Measurements from ENCODE around the gene BBC3.
"Not testable (repeated sequence)": the region's sequence is repeated elsewhere in the genome, so short reads cannot be mapped to it uniquely, and the experiment has no call there.

The BBC3 gene

GRCh38 chr19:47230921-47231214, at the start of gene BBC3:
TSS of gene BBC3 (minus strand) at chr19:47231199. CDS start at chr19:47228431, 2,768 bp downstream.
- Histone ChIP-seq H3K9me3 (no peaks in the 10 kb centered on the region), H3K4me1 (ENCODE audit: control insufficient read depth in 1 of 2, insufficient read depth in 1 of 2, low read depth in 1 of 2, low read length in 1 of 2) (peaks cover 47 to 56% of the 10 kb centered on the region in 2 experiments), H3K36me3 (peaks cover 4% of the 10 kb centered on the region), H3K27me3 (peaks cover 67% of the 10 kb centered on the region), H3K4me3 (ENCODE audit: low read depth in 1 of 2, low read length in 1 of 2) (peak within 1 kb of the TSS; percentile 92 to 100), H3K27ac (peak within 1 kb of the TSS; percentile 95)
- TF ChIP-seq, protein P1, sequence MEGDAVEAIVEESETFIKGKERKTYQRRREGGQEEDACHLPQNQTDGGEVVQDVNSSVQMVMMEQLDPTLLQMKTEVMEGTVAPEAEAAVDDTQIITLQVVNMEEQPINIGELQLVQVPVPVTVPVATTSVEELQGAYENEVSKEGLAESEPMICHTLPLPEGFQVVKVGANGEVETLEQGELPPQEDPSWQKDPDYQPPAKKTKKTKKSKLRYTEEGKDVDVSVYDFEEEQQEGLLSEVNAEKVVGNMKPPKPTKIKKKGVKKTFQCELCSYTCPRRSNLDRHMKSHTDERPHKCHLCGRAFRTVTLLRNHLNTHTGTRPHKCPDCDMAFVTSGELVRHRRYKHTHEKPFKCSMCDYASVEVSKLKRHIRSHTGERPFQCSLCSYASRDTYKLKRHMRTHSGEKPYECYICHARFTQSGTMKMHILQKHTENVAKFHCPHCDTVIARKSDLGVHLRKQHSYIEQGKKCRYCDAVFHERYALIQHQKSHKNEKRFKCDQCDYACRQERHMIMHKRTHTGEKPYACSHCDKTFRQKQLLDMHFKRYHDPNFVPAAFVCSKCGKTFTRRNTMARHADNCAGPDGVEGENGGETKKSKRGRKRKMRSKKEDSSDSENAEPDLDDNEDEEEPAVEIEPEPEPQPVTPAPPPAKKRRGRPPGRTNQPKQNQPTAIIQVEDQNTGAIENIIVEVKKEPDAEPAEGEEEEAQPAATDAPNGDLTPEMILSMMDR (IDR thresholded peaks at IDR 0.05): no peak

GRCh38 chr19:47280183-47280797, 49.3 kb upstream of the BBC3 start:
- no peak overlapping the region for H3K4me3 ChIP-seq (ENCODE audit: low read depth in 1 of 2, low read length in 1 of 2)
- TF ChIP-seq, protein P1 (IDR thresholded peaks at IDR 0.05): peak; percentile 58
- H3K27me3 ChIP-seq: peaks cover 4% of the 10 kb centered on the region
- no peak overlapping the region for H3K27ac ChIP-seq
- H3K9me3 ChIP-seq: no peaks in the 10 kb centered on the region
- H3K4me1 ChIP-seq (ENCODE audit: control insufficient read depth in 1 of 2, insufficient read depth in 1 of 2, low read depth in 1 of 2, low read length in 1 of 2): peaks cover 9 to 10% of the 10 kb centered on the region in 2 experiments
- no peaks in the 10 kb centered on the region for H3K36me3 ChIP-seq

DNA sequence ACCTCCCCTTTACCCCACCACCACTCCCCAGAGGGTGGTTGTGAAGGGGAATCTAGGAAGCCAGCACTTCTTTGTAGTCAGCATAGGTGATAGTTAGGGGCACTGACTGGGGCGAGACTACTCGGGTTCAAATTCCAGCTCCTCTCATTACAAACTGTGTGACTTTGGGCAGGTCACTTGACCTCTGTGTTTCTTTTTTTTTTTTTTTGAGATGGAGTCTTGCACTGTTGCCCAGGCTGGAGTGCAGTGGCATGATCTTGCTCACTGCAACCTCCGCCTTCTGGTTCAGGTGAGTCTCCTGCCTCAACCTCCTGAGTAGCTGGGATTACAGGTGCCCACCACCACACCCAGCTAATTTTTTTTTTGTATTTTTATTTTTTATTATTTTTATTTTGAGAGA, 45.5 kb upstream of the BBC3 start:
- H3K27ac ChIP-seq; H3K36me3 ChIP-seq; H3K4me3 ChIP-seq (ENCODE audit: low read depth in 1 of 2, low read length in 1 of 2); H3K27me3 ChIP-seq; H3K9me3 ChIP-seq: not testable (repeated sequence)
- peaks cover 38 to 41% of the 10 kb centered on the region in 2 experiments for H3K4me1 ChIP-seq (ENCODE audit: control insufficient read depth in 1 of 2, insufficient read depth in 1 of 2, low read depth in 1 of 2, low read length in 1 of 2)

DNA sequence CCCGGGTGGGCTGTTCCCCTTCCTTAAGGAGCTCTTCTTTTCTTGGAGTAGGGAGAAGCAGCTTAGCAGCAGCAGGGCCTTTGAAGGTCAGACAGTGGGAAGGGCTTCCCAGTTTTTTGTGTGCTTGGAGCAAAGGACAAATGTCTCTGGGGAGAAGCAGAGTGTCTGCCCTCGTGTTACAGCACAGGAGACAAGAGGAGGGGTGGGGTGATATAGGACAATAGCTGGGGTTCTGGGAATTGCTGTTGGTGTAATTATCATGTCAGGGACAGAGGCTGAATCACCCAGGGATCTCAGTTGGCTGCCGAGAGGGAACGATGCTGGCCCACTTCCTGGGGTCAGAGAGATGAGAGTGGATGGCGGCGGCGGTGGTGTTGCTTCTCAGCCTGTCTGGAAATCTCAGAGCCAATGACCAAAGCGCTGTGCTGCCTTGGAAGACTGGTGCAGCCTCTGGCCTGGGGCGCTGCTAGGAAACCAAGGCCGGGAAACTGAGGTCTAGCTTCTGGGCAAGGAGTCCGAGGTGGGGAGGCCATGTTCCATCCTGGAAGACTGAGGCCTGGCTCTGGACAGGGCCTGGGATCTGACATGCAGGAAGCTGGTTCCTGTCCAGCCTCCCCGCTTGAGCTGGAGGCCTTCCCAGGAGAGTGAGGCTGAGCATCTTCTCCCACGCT, 44.9 kb upstream of the BBC3 start:
- Histone ChIP-seq H3K27ac (no peak overlapping the region), H3K27me3 (peaks cover 5% of the 10 kb centered on the region), H3K36me3 (peaks cover 10% of the 10 kb centered on the region), H3K9me3 (no peaks in the 10 kb centered on the region), H3K4me3 (ENCODE audit: low read depth in 1 of 2, low read length in 1 of 2) (peak overlapping the region in 1 of 2 experiments; percentile 58), H3K4me1 (ENCODE audit: control insufficient read depth in 1 of 2, insufficient read depth in 1 of 2, low read depth in 1 of 2, low read length in 1 of 2) (peaks cover 38 to 41% of the 10 kb centered on the region in 2 experiments)
- TF ChIP-seq, protein P1 (IDR thresholded peaks at IDR 0.05): no peak

DNA sequence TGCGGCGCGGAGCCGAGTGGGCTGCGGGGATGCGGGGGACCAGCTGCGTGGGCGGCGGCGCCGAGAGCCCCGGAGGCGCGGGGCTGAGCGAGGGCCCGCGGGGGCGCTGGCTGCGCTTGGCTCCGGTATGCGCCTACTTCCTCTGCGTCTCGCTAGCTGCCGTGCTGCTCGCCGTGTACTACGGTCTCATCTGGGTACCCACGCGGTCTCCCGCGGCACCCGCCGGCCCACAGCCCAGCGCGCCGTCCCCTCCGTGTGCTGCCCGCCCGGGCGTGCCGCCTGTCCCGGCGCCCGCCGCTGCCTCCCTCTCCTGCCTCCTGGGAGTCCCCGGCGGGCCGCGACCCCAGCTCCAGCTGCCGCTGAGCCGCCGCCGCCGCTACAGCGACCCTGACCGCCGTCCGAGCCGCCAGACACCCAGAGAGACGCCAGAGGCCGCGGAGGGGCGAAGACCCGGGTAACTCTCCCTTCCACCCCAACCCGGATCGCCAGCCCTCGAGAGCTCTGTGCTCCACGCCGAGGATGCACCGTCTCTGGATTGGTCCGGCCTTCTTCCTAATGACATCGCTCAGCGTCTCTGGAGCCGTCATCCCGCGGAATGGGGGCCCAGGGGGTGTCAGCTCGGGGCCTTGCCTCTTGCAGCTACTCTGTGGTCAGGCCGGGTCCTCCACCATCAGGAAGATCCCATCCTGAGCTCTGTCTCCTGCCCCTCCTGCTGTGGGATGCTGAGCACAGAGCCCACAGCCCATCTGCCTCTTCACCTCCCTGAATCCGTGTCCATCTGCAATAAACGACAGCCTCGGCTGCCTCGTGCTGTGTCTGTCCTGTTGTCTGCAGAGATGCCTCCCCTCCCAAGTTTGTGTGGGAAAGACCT, 44.1 kb upstream of the BBC3 start:
- H3K4me3 ChIP-seq (ENCODE audit: low read depth in 1 of 2, low read length in 1 of 2): peak overlapping the region; percentile 56 to 58
- H3K27me3 ChIP-seq: peaks cover 5% of the 10 kb centered on the region
- TF ChIP-seq, protein P1 (IDR thresholded peaks at IDR 0.05): no peak
- H3K4me1 ChIP-seq (ENCODE audit: control insufficient read depth in 1 of 2, insufficient read depth in 1 of 2, low read depth in 1 of 2, low read length in 1 of 2): peaks cover 38 to 41% of the 10 kb centered on the region in 2 experiments
- peaks cover 18% of the 10 kb centered on the region for H3K36me3 ChIP-seq
- no peaks in the 10 kb centered on the region for H3K9me3 ChIP-seq
- peak overlapping the region; percentile 97 for H3K27ac ChIP-seq
